Fibroblast of the aortic adventitia (primary cell): ENCODE data around the gene SYCE3. TPM values are rescaled to one million over a fixed set of nuclear protein-coding genes. Genes with fewer than 3 reads are reported as not detected.

Experiments
- DNase-seq: peaks from one replicate; pipeline ENCODE4 v3.0.0-alpha.2; 2010; ENCODE audit warnings: low read depth
- H3K4me3 ChIP-seq: 2 replicates; pipeline ENCODE4 v1.5.1; 2011; ENCODE audit warnings: low read depth, mild to moderate bottlenecking, control low read depth, low read length, moderate library complexity
- CTCF ChIP-seq: IDR thresholded peaks from 2 replicates; pipeline ENCODE4 v1.5.1; 2011; ENCODE audit warnings: mild to moderate bottlenecking, low read length, control low read depth, inconsistent platforms; ENCODE audit not compliant: insufficient read depth
- total RNA-seq: library from RNA; depleted of rRNA; stranded (reverse); fragments of >200 nt; gene quantifications from 2 replicates; pipeline ENCODE4 v1.2.3, GENCODE V29; 2012; ENCODE audit warnings: low replicate concordance

SYCE3 gene
- total RNA-seq, 1 donor = not detected

GRCh38 chr22:50575426-50575941 is 12.8 kb upstream of the SYCE3 start:
- DNase-seq = no peak
- no peak overlapping the region for H3K4me3 ChIP-seq
- TF ChIP-seq CTCF = no peak

GRCh38 chr22:50574383-50574755 is 11.7 kb upstream of the SYCE3 start:
- no peak for TF ChIP-seq CTCF
- DNase-seq = no peak
- no peak overlapping the region for H3K4me3 ChIP-seq

GRCh38 chr22:50573491-50574382 is 11.0 kb upstream of the SYCE3 start:
- no peak for TF ChIP-seq CTCF
- no peak for DNase-seq
- no peak overlapping the region for H3K4me3 ChIP-seq

- no peak for DNase-seq
- TF ChIP-seq CTCF = no peak
Observed at GRCh38 chr22:50572965-50573364, 10.2 kb upstream of the SYCE3 start.

GRCh38 chr22:50571264-50572175 is 8.8 kb upstream of the SYCE3 start:
- no peak for DNase-seq
- no peak overlapping the region for H3K4me3 ChIP-seq
- no peak for TF ChIP-seq CTCF

More at GRCh38 chr22:50572965-50573364, 10.2 kb upstream of the SYCE3 start:
- H3K4me3 ChIP-seq = no peak overlapping the region

GRCh38 chr22:50570861-50571260 is 8.1 kb upstream of the SYCE3 start:
- DNase-seq = no peak
- no peak overlapping the region for H3K4me3 ChIP-seq
- no peak for TF ChIP-seq CTCF
